ENCODE results near the gene RPL7L1. TPM values are rescaled to one million over a fixed set of nuclear protein-coding genes. Genes with fewer than 3 reads are reported as not detected.

The RPL7L1 gene
- total and polyA plus RNA-seq, 2 of the 13 experiments (the other 11 are each of a cell fraction or from before 2014, with no cell fraction given): 51.6 to 179 TPM

GRCh38 chr6:42864602-42865001, 14.8 kb upstream of the RPL7L1 start:
- in situ Hi-C loops (cut with HindIII; ENCODE audit: extremely low pct_ligation_motif_present, low pct_unique_long_range_greater_than_20kb): no loop called here
- peaks cover 23 to 52% of the 10 kb centered on the region in 2 experiments for H3K36me3 ChIP-seq (replicated peaks in 1 of 2; ENCODE audit: control insufficient read depth in 1 of 2, insufficient read depth in 2 of 2, low read length in 2 of 2)
- ATAC-seq: no peak
- TF ChIP-seq ELF3 (CRISPR knock-in tag; IDR thresholded peaks at IDR 0.05) (no peak), PLSCR1 (CRISPR knock-in tag; IDR thresholded peaks at IDR 0.05; ENCODE audit: borderline replicate concordance) (no peak), ZNF841 (CRISPR knock-in tag; IDR thresholded peaks at IDR 0.05; ENCODE audit: borderline replicate concordance) (no peak), ZNF713 (CRISPR knock-in tag; IDR thresholded peaks at IDR 0.05) (no peak), HOMEZ (CRISPR knock-in tag; IDR thresholded peaks at IDR 0.05; ENCODE audit: low read depth) (no peak), ZNF740 (CRISPR knock-in tag; IDR thresholded peaks at IDR 0.05) (no peak), ZFP36L1 (CRISPR knock-in tag; IDR thresholded peaks at IDR 0.05) (no peak), NFAT5 (CRISPR knock-in tag; IDR thresholded peaks at IDR 0.05) (no peak), HDAC1 (CRISPR knock-in tag; IDR thresholded peaks at IDR 0.05) (no peak), TBP (CRISPR knock-in tag; IDR thresholded peaks at IDR 0.05) (no peak), CC2D1A (CRISPR knock-in tag; IDR thresholded peaks at IDR 0.05) (no peak), GABPB1 (CRISPR knock-in tag; IDR thresholded peaks at IDR 0.05) (no peak), RFX1 (IDR thresholded peaks at IDR 0.05) (no peak)

More at GRCh38 chr6:42864602-42865001, 14.8 kb upstream of the RPL7L1 start:
- peaks cover under 1% of the 10 kb centered on the region; the same call in 1 of the 2 replicates for H3K4me1 ChIP-seq (ENCODE audit: insufficient read depth, low read length)
- BruUV-seq (replicated peaks): no TSS peak
- no peak overlapping the region for H3K4me2 ChIP-seq (ENCODE audit: low read depth, low read length)
- no peaks in the 10 kb centered on the region for H4K20me1 ChIP-seq (ENCODE audit: insufficient read depth, low read length)
- DNase-seq (ENCODE audit: low spot score) (no peak), FAIRE-seq (no peak)
- no peaks in the 10 kb centered on the region for H3K9me3 ChIP-seq (ENCODE audit: low read length)
- intact Hi-C loops (cut with micrococcal nuclease; ENCODE audit: unreplicated experiment): no loop called here
- WGBS (ENCODE audit: low lambda C conversion rate): 88% methylated on average over 8 of the region's 8 CpGs
- POLR2A ChIA-PET: no interaction called here
- no peak overlapping the region for H3K9ac ChIP-seq (ENCODE audit: insufficient read depth, low read depth, low read length)
- H3K4me3 ChIP-seq (replicated peaks in 1 of 3; ENCODE audit: insufficient read depth in 1 of 3, low read depth in 2 of 3, low read length in 3 of 3): no peak overlapping the region
- H3K79me2 ChIP-seq (ENCODE audit: insufficient read depth, low read length): no peaks in the 10 kb centered on the region
- no peaks in the 10 kb centered on the region for H3K27me3 ChIP-seq (ENCODE audit: control insufficient read depth in 1 of 2, insufficient read depth in 2 of 2, low read length in 2 of 2)
- no peak overlapping the region for H2AFZ ChIP-seq (ENCODE audit: low read length)
- CTCF ChIA-PET (ENCODE audit: low intra/inter-chr PET ratio, low total read pairs): no interaction called here
- no peak overlapping the region for H3K27ac ChIP-seq (ENCODE audit: extremely low read length, insufficient read depth, low read length)
